Left ventricle myocardium inferior (tissue), 1 donor: ENCODE data around the gene PCOLCE2. TPM values are rescaled to one million over a fixed set of nuclear protein-coding genes. Genes with fewer than 3 reads are reported as not detected.
"Not testable (repeated sequence)": the region's sequence is repeated elsewhere in the genome, so short reads cannot be mapped to it uniquely, and the experiment has no call there.

Experiments used
- DNase-seq: peaks from one replicate; pipeline ENCODE4 v3.0.0-alpha.2; 2020
- H3K27ac ChIP-seq: fragments of 200-600 bp; replicated peaks from 2 replicates; pipeline ENCODE4 v1.8.0; 2021
- H3K27me3 ChIP-seq: fragments of 200-600 bp; 2 replicates; pipeline ENCODE4 v1.8.0; 2021; ENCODE audit warnings: low read depth
- H3K36me3 ChIP-seq: fragments of 200-600 bp; 2 replicates; pipeline ENCODE4 v1.8.0; 2021
- H3K4me1 ChIP-seq: fragments of 200-600 bp; 2 replicates; pipeline ENCODE4 v1.8.0; 2021
- H3K4me3 ChIP-seq: fragments of 200-600 bp; 2 replicates; pipeline ENCODE4 v1.8.0; 2021; ENCODE audit warnings: mild to moderate bottlenecking, moderate library complexity
- H3K9me3 ChIP-seq: fragments of 200-600 bp; replicated peaks from 2 replicates; pipeline ENCODE4 v1.8.0; 2021
- intact Hi-C: fragments of 100-400 bp; cut with micrococcal nuclease; formaldehyde crosslinking; loops from one replicate; pipeline ENCODE4 v1.11.0; 2022
- total RNA-seq: library from RNA; stranded (reverse); fragmentation: NEBNext Ultra II Directional; extraction: Animal tissue kit (Norgen Biotek cat#: 25700); gene quantifications from one replicate; pipeline ENCODE4 v1.2.1, GENCODE V29; 2021
- TF ChIP-seq, protein P1 (sequence below): fragments of 200-600 bp; IDR thresholded peaks from 2 replicates; pipeline ENCODE4 v1.8.0; 2021; ENCODE audit warnings: antibody characterized with exemption, mild to moderate bottlenecking, borderline replicate concordance
- donor health status: DM: no; HTN: yes; CAD: no; lungs with severe emphysema.

Gene PCOLCE2
- total RNA-seq, 1 donor from 2014 or later, result 74.3 TPM

DNA sequence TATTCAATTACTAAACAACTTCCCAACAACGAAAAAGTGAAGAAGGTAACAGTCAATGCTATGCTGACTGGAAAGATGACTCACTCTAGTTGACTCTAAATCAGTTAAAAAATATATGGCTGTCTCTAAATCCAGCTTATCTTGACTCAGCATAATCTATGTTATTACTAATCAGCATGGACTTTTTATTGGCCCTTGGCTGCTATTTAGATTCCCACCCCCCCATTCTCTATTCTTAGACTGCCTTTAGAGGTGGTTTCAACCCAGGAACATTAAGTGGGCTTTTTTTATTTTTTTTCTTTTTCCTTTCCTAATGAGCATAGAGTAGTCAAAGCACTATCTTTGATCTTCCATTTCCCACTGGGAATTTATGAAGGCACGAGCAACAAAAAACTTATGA lies 1.9 kb downstream of the PCOLCE2 start:
- DNase-seq, result no peak
- Histone ChIP-seq H3K4me1 (peaks cover 33% of the 10 kb centered on the region), H3K27me3 (peaks cover 22% of the 10 kb centered on the region), H3K27ac (no peak overlapping the region), H3K9me3 (no peaks in the 10 kb centered on the region), H3K36me3 (no peaks in the 10 kb centered on the region), H3K4me3 (peak overlapping the region; percentile 76)
- TF ChIP-seq, protein P1, sequence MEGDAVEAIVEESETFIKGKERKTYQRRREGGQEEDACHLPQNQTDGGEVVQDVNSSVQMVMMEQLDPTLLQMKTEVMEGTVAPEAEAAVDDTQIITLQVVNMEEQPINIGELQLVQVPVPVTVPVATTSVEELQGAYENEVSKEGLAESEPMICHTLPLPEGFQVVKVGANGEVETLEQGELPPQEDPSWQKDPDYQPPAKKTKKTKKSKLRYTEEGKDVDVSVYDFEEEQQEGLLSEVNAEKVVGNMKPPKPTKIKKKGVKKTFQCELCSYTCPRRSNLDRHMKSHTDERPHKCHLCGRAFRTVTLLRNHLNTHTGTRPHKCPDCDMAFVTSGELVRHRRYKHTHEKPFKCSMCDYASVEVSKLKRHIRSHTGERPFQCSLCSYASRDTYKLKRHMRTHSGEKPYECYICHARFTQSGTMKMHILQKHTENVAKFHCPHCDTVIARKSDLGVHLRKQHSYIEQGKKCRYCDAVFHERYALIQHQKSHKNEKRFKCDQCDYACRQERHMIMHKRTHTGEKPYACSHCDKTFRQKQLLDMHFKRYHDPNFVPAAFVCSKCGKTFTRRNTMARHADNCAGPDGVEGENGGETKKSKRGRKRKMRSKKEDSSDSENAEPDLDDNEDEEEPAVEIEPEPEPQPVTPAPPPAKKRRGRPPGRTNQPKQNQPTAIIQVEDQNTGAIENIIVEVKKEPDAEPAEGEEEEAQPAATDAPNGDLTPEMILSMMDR, result no peak
- intact Hi-C loops, result no loop called here

GRCh38 chr3:142886021-142886420 lies 2.9 kb downstream of the PCOLCE2 start:
- Histone ChIP-seq H3K9me3 (no peaks in the 10 kb centered on the region), H3K27ac (no peak overlapping the region), H3K4me3 (no peak overlapping the region), H3K4me1 (peaks cover 33% of the 10 kb centered on the region), H3K27me3 (peaks cover 22% of the 10 kb centered on the region), H3K36me3 (no peaks in the 10 kb centered on the region)
- DNase-seq, result no peak
- intact Hi-C loops, result no loop called here
- TF ChIP-seq, protein P1, result no peak

DNA sequence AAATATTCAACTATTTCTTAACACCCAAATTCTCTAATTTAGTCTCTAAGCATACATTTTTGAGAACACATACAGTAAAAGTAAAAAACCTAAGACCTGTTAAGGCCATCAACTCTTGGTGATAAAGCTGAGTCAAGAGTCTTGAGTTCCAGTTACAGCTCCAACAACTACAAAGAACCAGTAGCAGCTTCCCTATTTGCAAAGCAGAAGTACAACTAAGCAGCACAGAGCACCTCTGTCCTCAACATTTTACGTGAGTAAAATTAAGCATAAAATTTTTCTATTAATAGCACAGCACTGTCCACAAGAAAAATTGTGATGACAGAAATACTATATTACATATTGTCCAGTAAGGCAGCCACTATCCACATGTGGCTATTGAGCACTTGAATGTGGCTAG lies 4.4 kb downstream of the PCOLCE2 start:
- no peaks in the 10 kb centered on the region for H3K36me3 ChIP-seq
- intact Hi-C loops, result no loop called here
- H3K4me1 ChIP-seq, result peaks cover 31% of the 10 kb centered on the region
- no peaks in the 10 kb centered on the region for H3K9me3 ChIP-seq
- no peak for DNase-seq
- TF ChIP-seq, protein P1, result no peak
- H3K27ac ChIP-seq, result no peak overlapping the region
- no peak overlapping the region for H3K4me3 ChIP-seq
- peaks cover 15% of the 10 kb centered on the region for H3K27me3 ChIP-seq

GRCh38 chr3:142883534-142883933 lies 5.3 kb downstream of the PCOLCE2 start:
- H3K4me1 ChIP-seq, result peaks cover 21% of the 10 kb centered on the region
- H3K27me3 ChIP-seq, intact Hi-C loops, H3K27ac ChIP-seq, DNase-seq, H3K4me3 ChIP-seq, H3K9me3 ChIP-seq, H3K36me3 ChIP-seq: not testable (repeated sequence)

- Histone ChIP-seq H3K4me1 (peaks cover 3% of the 10 kb centered on the region), H3K27me3 (no peaks in the 10 kb centered on the region), H3K4me3 (no peak overlapping the region), H3K27ac (no peak overlapping the region), H3K9me3 (no peaks in the 10 kb centered on the region), H3K36me3 (no peaks in the 10 kb centered on the region)
- DNase-seq, result no peak
- intact Hi-C loops, result no loop called here
- TF ChIP-seq, protein P1, result no peak
These were observed 7.2 kb downstream of the PCOLCE2 start for GRCh38 chr3:142881445-142882224.

GRCh38 chr3:142878649-142879300 lies 10.1 kb downstream of the PCOLCE2 start:
- no peak overlapping the region for H3K4me3 ChIP-seq
- TF ChIP-seq, protein P1, result no peak
- H3K36me3 ChIP-seq, result no peaks in the 10 kb centered on the region
- intact Hi-C loops, result no loop called here
- no peaks in the 10 kb centered on the region for H3K9me3 ChIP-seq
- peaks cover 9% of the 10 kb centered on the region for H3K4me1 ChIP-seq
- no peaks in the 10 kb centered on the region for H3K27me3 ChIP-seq
- no peak overlapping the region for H3K27ac ChIP-seq
- no peak for DNase-seq
